Natural killer cell (primary cell): ENCODE measurements around the gene MAPRE2. TPM values are rescaled to one million over a fixed set of nuclear protein-coding genes. Genes with fewer than 3 reads are reported as not detected.
A peak's percentile ranks its signal among the peaks of the same experiment; 100 is the strongest.
"Not testable (repeated sequence)": the region's sequence is repeated elsewhere in the genome, so short reads cannot be mapped to it uniquely, and the experiment has no call there.

Experiments
- ATAC-seq, 3 donors: fragments of 150-1000 bp in 2 of 3; fragments of 200-7000 bp in 1 of 3; cut with Tn5 transposase; 1 replicate in 1 of 3; 2 replicates in 2 of 3; pipeline ENCODE4 v1.10.0; 2021; ENCODE audit warnings: mild to moderate bottlenecking in 2 of 3, moderate library complexity in 2 of 3
- DNase-seq, 2 donors: peaks; one replicate each; pipeline versions ENCODE4 v3.0.0 to v3.0.0-alpha.2; 2013 to 2021; ENCODE audit warnings: mixed read lengths in 1 of 2
- H3K27ac ChIP-seq: one replicate; pipeline ENCODE4 v1.5.1; 2013; ENCODE audit warnings: mild to moderate bottlenecking, low read length
- H3K27me3 ChIP-seq: one replicate; pipeline ENCODE4 v1.6.1; 2013; ENCODE audit warnings: low read length; ENCODE audit not compliant: control insufficient read depth, insufficient read depth
- H3K36me3 ChIP-seq: one replicate; pipeline ENCODE4 v1.6.1; 2013; ENCODE audit warnings: low read length; ENCODE audit not compliant: control insufficient read depth, insufficient read depth
- H3K4me1 ChIP-seq: one replicate; pipeline ENCODE4 v1.6.1; 2013; ENCODE audit warnings: low read length; ENCODE audit not compliant: control insufficient read depth, insufficient read depth
- H3K4me3 ChIP-seq: one replicate; pipeline ENCODE4 v1.5.1; 2013; ENCODE audit warnings: low read length
- H3K9me3 ChIP-seq: one replicate; pipeline ENCODE4 v1.6.1; 2013; ENCODE audit warnings: low read length; ENCODE audit not compliant: control insufficient read depth, insufficient read depth
- H3K27ac Mint-ChIP-seq, 2 donors: one replicate each; pipeline ENCODE4 v1.8.0; 2022; ENCODE audit warnings: mild to moderate bottlenecking in 2 of 2, mixed read lengths in 2 of 2, moderate library complexity in 1 of 2
- H3K27me3 Mint-ChIP-seq, 2 donors: one replicate each; pipeline ENCODE4 v1.8.0; 2022; ENCODE audit warnings: low read depth in 2 of 2, mixed read lengths in 2 of 2
- H3K36me3 Mint-ChIP-seq: one replicate; pipeline ENCODE4 v1.8.0; 2022; ENCODE audit warnings: mixed read lengths
- H3K4me1 Mint-ChIP-seq, 2 donors: one replicate each; pipeline ENCODE4 v1.8.0; 2022; ENCODE audit warnings: mixed read lengths in 2 of 2
- H3K4me3 Mint-ChIP-seq: one replicate; pipeline ENCODE4 v1.8.0; 2022; ENCODE audit warnings: mild to moderate bottlenecking, moderate library complexity, mixed read lengths
- H3K9me3 Mint-ChIP-seq, 2 donors: one replicate each; pipeline ENCODE4 v1.8.0; 2022; ENCODE audit warnings: mixed read lengths in 2 of 2
- CTCF ChIP-seq: fragments of 200-600 bp; IDR thresholded peaks from one replicate; pipeline ENCODE4 v1.8.0; 2022; ENCODE audit warnings: antibody characterized with exemption
- WGBS: methylation state at CpG from one replicate; pipeline ENCODE4 v1.1.7; 2013; ENCODE audit warnings: missing lambda C conversion rate; ENCODE audit not compliant: insufficient coverage; 5-methylcytosine and 5-hydroxymethylcytosine counted together
- intact Hi-C: fragments of 100-400 bp; cut with micrococcal nuclease; formaldehyde crosslinking; loops from one replicate; pipeline ENCODE4 v1.14.2; 2022
- total RNA-seq, 4 donors: library from RNA; stranded (reverse); fragments of 120-200 nt in 1 of 4; gene quantifications; one replicate each; pipeline versions ENCODE4 v1.2.3 to v1.2.4, GENCODE V29; 2013 to 2022

Gene MAPRE2
- total RNA-seq, 3 donors from 2014 or later (not counting 1 experiment from before 2014, with no cell fraction given): 159 to 283 (median 207) TPM

GRCh38 chr18:35143622-35144596 is 102.7 kb downstream of the MAPRE2 start:
- Histone ChIP-seq H3K4me3 (no peak overlapping the region), H3K4me1 (peaks cover 4% of the 10 kb centered on the region), H3K36me3 (peaks cover 20% of the 10 kb centered on the region), H3K27ac (no peak overlapping the region), H3K27me3 (no peaks in the 10 kb centered on the region), H3K9me3 (no peaks in the 10 kb centered on the region)
- Mint-ChIP-seq H3K27ac (peak overlapping the region; percentile 39 to 63), H3K9me3 (peaks cover 0 to under 1% of the 10 kb centered on the region in 2 donors), H3K36me3 (peaks cover 16% of the 10 kb centered on the region), H3K27me3 (no peaks in the 10 kb centered on the region), H3K4me3 (no peak overlapping the region), H3K4me1 (peaks cover 38 to 46% of the 10 kb centered on the region in 2 donors)
- peak in 1 of 2 donors; percentile 67 for DNase-seq
- TF ChIP-seq CTCF: peak; percentile 57
- ATAC-seq: peak; percentile 71 to 84 (median 78)
- WGBS: 67% methylated on average over 7 of the region's 8 CpGs
- intact Hi-C loops: loop anchor here (1.0 to 2.0 kb wide), 3 partner anchors 59 to 138 kb away; no protein-coding TSS in a partner anchor

- H3K36me3 ChIP-seq: peaks cover 15% of the 10 kb centered on the region
- ATAC-seq (no peak), DNase-seq (no peak)
- H3K4me1 ChIP-seq: peaks cover 4% of the 10 kb centered on the region
- H3K27me3 Mint-ChIP-seq: no peaks in the 10 kb centered on the region
- peaks cover 2 to 4% of the 10 kb centered on the region in 2 donors for H3K9me3 Mint-ChIP-seq
- peaks cover 44 to 51% of the 10 kb centered on the region in 2 donors for H3K4me1 Mint-ChIP-seq
- no peaks in the 10 kb centered on the region for H3K9me3 ChIP-seq
- 95% methylated on average over 4 of the region's 4 CpGs for WGBS
- H3K4me3 ChIP-seq: no peak overlapping the region
- no peaks in the 10 kb centered on the region for H3K27me3 ChIP-seq
- intact Hi-C loops: loop anchor here (1.0 to 2.0 kb wide), 3 partner anchors 60 to 138 kb away; no protein-coding TSS in a partner anchor
- no peak for TF ChIP-seq CTCF
- H3K27ac ChIP-seq: no peak overlapping the region
- H3K27ac Mint-ChIP-seq: peak overlapping the region; percentile 39 to 63
- H3K4me3 Mint-ChIP-seq: no peak overlapping the region
- peaks cover 23% of the 10 kb centered on the region for H3K36me3 Mint-ChIP-seq
Measured at GRCh38 chr18:35144698-35145097, 103.5 kb downstream of the MAPRE2 start.

DNA sequence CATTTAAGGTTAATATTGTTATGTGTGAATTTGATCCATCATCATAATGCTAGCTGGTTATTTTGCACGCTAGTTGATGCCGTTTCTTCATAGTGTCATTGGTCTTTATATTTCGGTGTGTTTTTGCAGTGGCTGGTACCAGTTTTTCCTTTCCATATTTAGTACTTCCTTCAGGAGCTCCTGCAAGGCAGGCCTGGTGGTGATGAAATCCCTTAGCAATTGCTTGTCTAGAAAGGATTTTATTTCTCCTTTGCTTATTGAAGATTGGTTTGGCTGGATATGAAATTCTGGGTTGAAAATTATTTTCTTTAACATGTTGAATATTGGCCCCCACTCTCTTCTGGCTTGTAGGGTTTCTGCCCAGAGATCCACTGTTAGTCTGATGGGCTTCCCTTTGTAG is 109.0 kb downstream of the MAPRE2 start:
- H3K4me3 ChIP-seq, H3K4me3 Mint-ChIP-seq, H3K9me3 ChIP-seq, ATAC-seq, H3K9me3 Mint-ChIP-seq, DNase-seq, H3K36me3 Mint-ChIP-seq, H3K27ac ChIP-seq, H3K36me3 ChIP-seq, H3K27me3 ChIP-seq, H3K27me3 Mint-ChIP-seq: not testable (repeated sequence)
- H3K4me1 ChIP-seq: peaks cover 13% of the 10 kb centered on the region
- intact Hi-C loops: loop anchor here (10.0 kb wide), 1 partner anchor 195 kb away; the partner anchor contains the start of gene ZNF24
- Mint-ChIP-seq H3K27ac (peak overlapping the region; percentile 16 to 39), H3K4me1 (peaks cover 60 to 66% of the 10 kb centered on the region in 2 donors)
- WGBS: 100% methylated on average over 2 of the region's 3 CpGs

DNA sequence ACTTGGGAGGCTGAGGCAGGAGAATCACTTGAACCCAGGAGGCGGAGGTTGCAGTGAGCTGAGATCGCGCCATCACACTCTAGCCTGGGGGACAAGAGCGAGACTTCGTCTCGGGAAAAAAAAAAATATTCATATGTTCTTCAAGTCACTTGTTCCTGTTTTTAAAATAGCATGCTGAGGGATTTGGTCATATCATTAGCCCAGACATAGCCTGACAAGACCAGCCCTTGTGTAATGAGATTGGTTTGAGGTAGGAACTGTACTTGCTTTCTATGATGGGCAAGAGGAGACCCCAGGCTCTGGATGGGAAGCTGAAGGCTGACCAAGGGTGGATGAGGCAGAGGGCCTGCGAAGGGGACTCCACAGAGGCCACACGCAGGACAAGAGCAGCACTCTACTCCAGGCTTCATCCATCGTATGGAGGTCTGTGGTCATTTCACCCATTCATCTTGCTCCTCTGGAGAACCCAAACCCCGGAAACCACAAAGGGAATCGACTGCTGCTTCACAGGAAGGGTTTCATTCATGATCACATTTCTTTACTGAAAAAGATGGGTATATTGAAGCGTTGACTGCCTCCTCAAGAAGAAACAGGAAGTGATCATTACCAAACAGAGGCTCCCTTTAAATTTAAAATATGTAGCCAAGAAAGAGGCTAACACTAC is 112.5 kb downstream of the MAPRE2 start:
- peaks cover 9% of the 10 kb centered on the region for H3K36me3 Mint-ChIP-seq
- intact Hi-C loops: loop anchor here (2.0 to 10.0 kb wide), 2 partner anchors 21 to 191 kb away; partner anchors contain the start of gene ZNF24
- WGBS: 66% methylated on average over 10 of the region's 12 CpGs
- H3K4me1 Mint-ChIP-seq: peaks cover 75 to 80% of the 10 kb centered on the region in 2 donors
- H3K4me3 ChIP-seq: no peak overlapping the region
- H3K27me3 ChIP-seq: no peaks in the 10 kb centered on the region
- no peak for TF ChIP-seq CTCF
- peak overlapping the region; percentile 92 for H3K27ac Mint-ChIP-seq
- H3K27ac ChIP-seq: peak overlapping the region; percentile 29
- DNase-seq (no peak), ATAC-seq (peak; percentile 10 to 50 (median 26))
- no peaks in the 10 kb centered on the region for H3K27me3 Mint-ChIP-seq
- no peaks in the 10 kb centered on the region for H3K36me3 ChIP-seq
- peaks cover 42% of the 10 kb centered on the region for H3K4me1 ChIP-seq
- peaks cover 2 to 4% of the 10 kb centered on the region in 2 donors for H3K9me3 Mint-ChIP-seq
- no peaks in the 10 kb centered on the region for H3K9me3 ChIP-seq
- peak overlapping the region; percentile 63 for H3K4me3 Mint-ChIP-seq
